Measurements from ENCODE around the gene HRH1.

Gene HRH1

DNA sequence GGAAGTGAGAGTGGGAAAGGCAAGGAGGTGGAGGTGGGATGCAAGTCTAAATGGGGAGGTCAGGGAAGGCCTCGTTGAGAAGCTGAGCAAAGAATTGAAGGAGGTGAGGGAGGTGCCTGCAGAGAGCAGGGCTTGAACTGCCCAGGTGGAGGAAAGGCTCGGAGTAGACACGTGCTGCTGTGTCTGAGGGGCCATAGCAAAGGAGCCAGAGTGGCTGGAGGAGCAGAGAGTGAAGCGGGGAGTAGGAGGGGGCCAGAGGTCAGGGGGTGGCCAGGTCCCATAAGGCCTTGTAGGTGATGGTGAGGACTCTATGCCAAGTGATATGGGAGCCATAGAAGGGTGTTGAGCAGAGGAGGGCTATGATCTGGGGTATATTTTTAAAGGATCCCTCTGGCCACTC, 21.4 kb upstream of the HRH1 start:
- no peaks in the 10 kb centered on the region for H3K36me3 Mint-ChIP-seq (ENCODE audit: low read depth)
- no peak overlapping the region for H3K4me3 Mint-ChIP-seq
- no peak for DNase-seq
- TF ChIP-seq, protein P1, sequence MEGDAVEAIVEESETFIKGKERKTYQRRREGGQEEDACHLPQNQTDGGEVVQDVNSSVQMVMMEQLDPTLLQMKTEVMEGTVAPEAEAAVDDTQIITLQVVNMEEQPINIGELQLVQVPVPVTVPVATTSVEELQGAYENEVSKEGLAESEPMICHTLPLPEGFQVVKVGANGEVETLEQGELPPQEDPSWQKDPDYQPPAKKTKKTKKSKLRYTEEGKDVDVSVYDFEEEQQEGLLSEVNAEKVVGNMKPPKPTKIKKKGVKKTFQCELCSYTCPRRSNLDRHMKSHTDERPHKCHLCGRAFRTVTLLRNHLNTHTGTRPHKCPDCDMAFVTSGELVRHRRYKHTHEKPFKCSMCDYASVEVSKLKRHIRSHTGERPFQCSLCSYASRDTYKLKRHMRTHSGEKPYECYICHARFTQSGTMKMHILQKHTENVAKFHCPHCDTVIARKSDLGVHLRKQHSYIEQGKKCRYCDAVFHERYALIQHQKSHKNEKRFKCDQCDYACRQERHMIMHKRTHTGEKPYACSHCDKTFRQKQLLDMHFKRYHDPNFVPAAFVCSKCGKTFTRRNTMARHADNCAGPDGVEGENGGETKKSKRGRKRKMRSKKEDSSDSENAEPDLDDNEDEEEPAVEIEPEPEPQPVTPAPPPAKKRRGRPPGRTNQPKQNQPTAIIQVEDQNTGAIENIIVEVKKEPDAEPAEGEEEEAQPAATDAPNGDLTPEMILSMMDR (IDR thresholded peaks at IDR 0.05): no peak
- H3K9me3 Mint-ChIP-seq: peaks cover 6% of the 10 kb centered on the region
- H3K27ac Mint-ChIP-seq: no peak overlapping the region
- H3K4me1 Mint-ChIP-seq: peaks cover 4% of the 10 kb centered on the region
- peaks cover 11% of the 10 kb centered on the region for H3K27me3 Mint-ChIP-seq (ENCODE audit: low read depth, poor library complexity)

DNA sequence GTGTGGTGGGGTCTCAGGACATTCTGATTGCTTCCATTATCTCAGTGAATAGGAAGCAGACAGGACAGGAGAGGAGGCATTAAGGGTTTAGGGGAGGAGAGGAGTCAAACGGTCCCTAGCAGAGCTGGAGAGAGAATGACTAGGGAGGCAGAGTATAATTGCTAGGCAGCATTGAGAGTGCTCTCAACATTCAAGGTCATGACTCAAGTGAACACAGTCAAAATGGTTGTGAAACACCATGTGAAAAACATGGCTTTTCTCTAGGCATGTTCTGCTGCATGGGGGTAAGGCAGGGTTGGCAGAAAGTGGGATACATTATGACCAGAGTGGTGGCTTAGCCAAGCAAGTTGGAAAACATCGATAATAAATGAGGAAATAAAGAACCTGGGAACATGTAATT, 19.5 kb upstream of the HRH1 start:
- TF ChIP-seq, protein P1 (IDR thresholded peaks at IDR 0.05): no peak
- H3K36me3 Mint-ChIP-seq (ENCODE audit: low read depth): no peaks in the 10 kb centered on the region
- H3K4me1 Mint-ChIP-seq: peaks cover 4% of the 10 kb centered on the region
- H3K4me3 Mint-ChIP-seq: no peak overlapping the region
- no peak for DNase-seq
- peaks cover 6% of the 10 kb centered on the region for H3K9me3 Mint-ChIP-seq
- H3K27me3 Mint-ChIP-seq (ENCODE audit: low read depth, poor library complexity): peaks cover 6% of the 10 kb centered on the region
- H3K27ac Mint-ChIP-seq: no peak overlapping the region

DNA sequence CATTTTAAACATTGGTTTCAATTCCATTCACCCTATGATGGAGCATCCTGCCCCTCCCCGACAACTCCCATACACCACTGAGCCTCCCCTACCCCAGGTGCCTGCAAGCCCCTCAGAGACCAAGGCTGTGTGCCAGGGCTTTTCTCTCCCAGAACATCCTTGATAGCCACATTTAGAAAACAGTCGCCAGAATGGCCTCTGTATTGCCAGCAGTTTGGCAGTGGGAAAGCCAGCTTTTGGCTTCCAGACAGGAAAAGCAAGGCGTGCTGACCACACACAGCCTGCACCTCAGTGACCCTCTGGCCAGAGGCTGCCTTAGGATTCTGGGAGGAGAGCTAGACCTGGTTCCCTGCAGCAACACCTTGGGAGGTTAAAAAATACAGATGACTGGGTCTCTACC, 18.2 kb upstream of the HRH1 start:
- Mint-ChIP-seq H3K4me3 (no peak overlapping the region), H3K4me1 (peaks cover under 1% of the 10 kb centered on the region)
- TF ChIP-seq, protein P1 (IDR thresholded peaks at IDR 0.05): no peak

DNA sequence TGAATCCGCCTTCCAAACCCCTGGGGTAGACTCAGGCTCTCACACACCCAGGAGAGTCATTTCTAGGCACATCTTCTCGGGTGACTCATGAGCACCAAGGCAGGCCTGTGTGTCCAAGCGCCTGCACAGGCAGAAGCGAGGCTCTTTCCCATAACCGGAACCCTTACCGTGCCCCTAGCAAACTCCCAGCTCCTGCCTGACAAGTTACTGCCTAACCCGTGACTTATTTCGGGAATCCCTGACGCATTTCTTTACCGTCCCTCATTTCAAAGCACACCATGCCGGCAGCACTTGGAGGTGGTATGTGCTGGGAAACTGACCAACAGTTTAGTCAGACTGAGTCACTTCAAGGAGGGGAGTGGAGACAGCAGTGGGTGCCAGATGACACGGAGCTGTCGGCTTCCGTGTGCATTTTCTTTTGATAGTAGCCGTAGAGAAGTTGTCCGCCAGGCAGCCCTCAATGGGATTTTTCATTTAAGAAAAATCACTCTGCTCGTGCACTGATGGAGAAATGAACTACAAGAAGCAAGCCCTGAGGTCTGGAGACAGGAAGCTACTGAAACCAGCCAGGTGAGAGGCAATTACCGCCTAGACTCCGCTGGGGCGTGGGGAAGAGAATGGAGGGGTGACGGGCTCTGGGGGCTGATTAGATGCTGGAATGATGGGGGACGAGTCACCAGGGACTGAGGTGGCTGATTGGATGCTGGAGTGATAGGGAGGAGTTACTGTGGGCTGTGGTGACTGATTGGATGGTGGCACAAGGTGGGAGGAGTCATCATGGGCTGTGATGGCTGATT, 17.3 kb upstream of the HRH1 start:
- Mint-ChIP-seq H3K4me3 (no peak overlapping the region), H3K27me3 (ENCODE audit: low read depth, poor library complexity) (peaks cover 6% of the 10 kb centered on the region), H3K4me1 (no peaks in the 10 kb centered on the region), H3K36me3 (ENCODE audit: low read depth) (no peaks in the 10 kb centered on the region), H3K27ac (no peak overlapping the region), H3K9me3 (peaks cover 6% of the 10 kb centered on the region)
- DNase-seq: no peak
- TF ChIP-seq, protein P1 (IDR thresholded peaks at IDR 0.05): no peak

More for the DNA sequence above, 18.2 kb upstream of the HRH1 start:
- H3K9me3 Mint-ChIP-seq: peaks cover 6% of the 10 kb centered on the region
- H3K27me3 Mint-ChIP-seq (ENCODE audit: low read depth, poor library complexity): peaks cover 6% of the 10 kb centered on the region
- no peaks in the 10 kb centered on the region for H3K36me3 Mint-ChIP-seq (ENCODE audit: low read depth)
- no peak for DNase-seq
- H3K27ac Mint-ChIP-seq: no peak overlapping the region

DNA sequence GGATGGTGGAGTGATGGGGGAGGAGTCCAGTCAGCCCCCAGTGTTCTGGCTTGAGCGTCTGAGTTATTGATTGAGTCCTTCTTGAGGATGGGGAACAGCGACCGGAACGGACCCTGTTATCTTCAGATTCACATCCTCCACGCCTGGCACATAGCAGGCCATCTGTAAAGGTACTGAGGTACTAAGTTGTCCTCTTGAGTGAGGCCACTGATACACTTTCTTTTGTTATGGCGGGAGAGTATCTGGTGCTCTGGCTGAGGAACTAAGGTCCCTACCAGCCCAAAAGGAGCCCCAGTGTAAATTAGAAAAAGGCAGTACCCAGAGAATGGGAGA, 16.7 kb upstream of the HRH1 start:
- DNase-seq: no peak
- TF ChIP-seq, protein P1 (IDR thresholded peaks at IDR 0.05): no peak
- no peak overlapping the region for H3K27ac Mint-ChIP-seq
- peaks cover 10% of the 10 kb centered on the region for H3K27me3 Mint-ChIP-seq (ENCODE audit: low read depth, poor library complexity)
- no peaks in the 10 kb centered on the region for H3K4me1 Mint-ChIP-seq
- H3K4me3 Mint-ChIP-seq: no peak overlapping the region
- no peaks in the 10 kb centered on the region for H3K36me3 Mint-ChIP-seq (ENCODE audit: low read depth)
- H3K9me3 Mint-ChIP-seq: peaks cover 6% of the 10 kb centered on the region

DNA sequence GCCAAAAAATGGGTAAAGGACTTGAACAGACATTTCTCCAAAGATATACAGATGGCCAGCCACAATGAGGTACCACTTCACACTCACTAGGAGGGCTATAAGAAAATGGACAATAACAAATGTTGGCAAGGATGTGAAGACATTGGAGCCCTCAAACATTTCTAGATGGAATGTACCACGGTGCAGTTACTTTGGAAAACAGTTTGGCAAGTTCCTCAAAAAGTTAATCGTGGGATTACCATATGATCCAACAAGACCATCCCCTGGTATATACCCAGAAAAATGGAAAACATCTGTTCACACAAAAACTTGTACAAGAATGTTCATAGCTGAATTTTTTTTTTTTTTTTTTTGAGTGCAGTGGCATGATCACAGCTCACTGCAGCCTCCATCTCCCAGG, 15.9 kb upstream of the HRH1 start:
- Mint-ChIP-seq H3K36me3 (ENCODE audit: low read depth) (no peaks in the 10 kb centered on the region), H3K27ac (peak overlapping the region; percentile 30), H3K27me3 (ENCODE audit: low read depth, poor library complexity) (peaks cover 10% of the 10 kb centered on the region), H3K4me1 (no peaks in the 10 kb centered on the region), H3K9me3 (peaks cover 6% of the 10 kb centered on the region), H3K4me3 (no peak overlapping the region)
- no peak for DNase-seq
- TF ChIP-seq, protein P1 (IDR thresholded peaks at IDR 0.05): no peak
